22Rv1 (cell line): Measurements from ENCODE around the gene PRDM11.

ENCODE experiments used
- H3K27ac ChIP-seq: fragments of 450-650 bp; 2 replicates; pipeline ENCODE4 v1.5.1; 2017
- CTCF ChIP-seq: fragments of 450-650 bp; IDR thresholded peaks from 2 replicates; pipeline ENCODE4 v1.5.1; 2017; ENCODE audit warnings: mild to moderate bottlenecking
- ZFX ChIP-seq: fragments of 450-650 bp; IDR thresholded peaks from 2 replicates; pipeline ENCODE4 v1.6.1; 2017; ENCODE audit warnings: antibody characterized with exemption, borderline replicate concordance

PRDM11 gene

DNA sequence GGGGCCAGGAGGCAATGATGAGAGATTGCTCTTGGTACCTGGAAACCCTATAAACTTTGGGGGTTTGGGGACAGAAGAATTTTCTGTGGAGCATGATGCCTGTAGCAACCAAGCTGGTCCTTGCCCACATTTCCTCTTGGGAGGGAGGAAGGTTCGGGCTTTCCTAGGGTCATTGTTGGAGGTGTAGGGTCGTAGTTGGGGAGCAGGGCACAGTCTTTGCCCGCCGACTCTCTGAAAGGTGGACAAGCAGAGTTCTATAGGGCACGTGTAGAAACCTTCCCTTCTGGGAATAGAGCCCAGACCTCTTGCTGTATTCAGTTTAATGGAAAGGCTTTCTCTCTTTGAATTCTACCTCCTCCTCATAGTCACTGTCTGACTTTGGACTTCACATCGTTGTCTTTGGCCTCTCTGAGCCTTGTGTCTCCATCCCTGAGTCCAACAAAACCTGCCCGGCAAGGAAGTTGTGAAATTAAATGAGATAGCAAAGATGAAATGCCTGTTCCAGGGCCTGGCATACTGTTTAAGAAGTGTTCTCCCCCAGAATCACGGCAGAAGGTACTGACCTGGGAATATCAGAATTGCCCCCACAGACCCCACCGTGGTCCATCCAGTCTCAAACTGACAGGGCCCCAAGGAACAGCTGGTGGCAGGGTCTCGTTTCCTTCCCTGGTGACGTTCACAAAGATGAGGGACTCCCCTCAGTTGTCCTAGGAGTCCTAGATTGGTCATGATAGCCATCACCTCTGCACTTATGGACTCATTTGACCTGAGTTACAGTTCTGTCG lies 1.6 kb downstream of the PRDM11 start:
- H3K27ac ChIP-seq = no peak overlapping the region
- TF ChIP-seq CTCF (no peak), ZFX (no peak)

DNA sequence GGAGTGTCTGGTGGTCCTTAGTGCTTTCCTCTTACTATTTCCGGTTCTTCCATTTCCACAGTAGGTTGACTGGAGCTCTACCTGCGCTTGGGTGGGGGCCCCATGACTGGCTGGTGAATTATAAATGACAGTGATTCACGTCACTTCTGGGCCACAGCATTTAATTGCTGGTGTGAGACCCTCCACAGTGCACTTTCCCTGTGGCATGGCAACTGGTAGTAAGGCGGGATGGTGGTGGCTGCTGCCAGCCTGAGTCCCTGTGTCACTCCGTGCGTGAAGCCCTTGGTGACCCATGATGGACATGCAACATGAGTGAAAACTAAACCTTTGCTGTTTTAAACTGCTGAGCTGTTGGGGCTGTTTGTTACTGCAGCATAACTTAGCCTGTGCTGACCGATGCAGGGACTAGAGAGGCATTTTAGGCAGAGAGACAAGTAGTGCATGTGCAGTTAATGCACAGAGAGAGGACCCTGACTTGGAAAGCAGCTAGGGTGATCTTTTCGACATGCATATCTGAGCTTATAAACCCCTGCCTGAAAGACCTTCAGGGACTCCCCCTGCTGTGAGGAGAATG lies 3.1 kb downstream of the PRDM11 start:
- TF ChIP-seq ZFX (no peak), CTCF (no peak)
- no peak overlapping the region for H3K27ac ChIP-seq

GRCh38 chr11:45150301-45150700 lies 3.9 kb downstream of the PRDM11 start:
- no peak for TF ChIP-seq ZFX
- no peak for TF ChIP-seq CTCF
- H3K27ac ChIP-seq = no peak overlapping the region

- TF ChIP-seq ZFX (no peak), CTCF (no peak)
Measured at GRCh38 chr11:45150943-45151342, 4.5 kb downstream of the PRDM11 start.

DNA sequence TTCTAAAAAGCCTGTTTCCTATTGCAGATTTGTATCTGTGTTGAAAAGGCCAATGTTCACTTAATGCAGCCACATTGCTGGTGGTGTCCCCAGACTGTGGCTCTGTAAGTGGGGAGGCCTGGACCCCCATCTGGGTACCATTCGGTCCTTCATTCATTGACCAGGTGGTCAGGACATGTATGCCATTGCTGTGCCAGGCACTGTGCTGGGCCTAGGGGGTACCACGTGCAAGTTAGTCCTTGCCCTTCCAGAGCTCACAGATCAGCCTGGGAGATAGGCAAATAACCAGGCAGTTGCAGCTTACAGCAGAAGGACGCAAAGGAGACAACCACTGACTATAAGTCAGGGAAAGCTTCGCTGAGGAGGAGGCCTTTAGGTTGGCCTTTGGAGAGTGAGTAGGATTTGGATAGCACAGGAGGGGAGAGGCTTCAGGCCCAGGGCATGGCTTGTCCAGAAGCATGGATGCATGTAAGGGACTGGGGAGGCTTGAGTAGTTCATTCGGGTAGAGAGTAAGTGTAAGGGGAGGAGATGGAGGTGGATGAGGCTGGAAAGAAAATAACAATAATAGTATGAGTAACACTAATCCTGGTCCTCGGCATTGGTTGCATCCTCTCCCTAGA lies 5.0 kb downstream of the PRDM11 start:
- H3K27ac ChIP-seq = no peak overlapping the region
- TF ChIP-seq CTCF (no peak), ZFX (no peak)

More at GRCh38 chr11:45150943-45151342, 4.5 kb downstream of the PRDM11 start:
- no peak overlapping the region for H3K27ac ChIP-seq

GRCh38 chr11:45152740-45153595 lies 6.5 kb downstream of the PRDM11 start:
- no peak overlapping the region for H3K27ac ChIP-seq
- TF ChIP-seq ZFX = no peak
- TF ChIP-seq CTCF = no peak
